Adrenal gland (tissue), 12 donors: ENCODE results near the gene ARHGAP26. TPM values are rescaled to one million over a fixed set of nuclear protein-coding genes. Genes with fewer than 3 reads are reported as not detected.

Experiments used
- DNase-seq, 7 donors: peaks; one replicate each; pipeline ENCODE4 v3.0.0-alpha.2; 2019 to 2020
- H3K27ac ChIP-seq, 5 donors: fragments of 200-600 bp; sonication (generic) in 4 of 5; 1 replicate in 3 of 5; 2 replicates in 2 of 5; pipeline versions ENCODE4 v1.5.1 to v1.8.0; 2016 to 2020; ENCODE audit warnings: mild to moderate bottlenecking in 1 of 5
- H3K27me3 ChIP-seq: fragments of 200-600 bp; 2 replicates; pipeline ENCODE4 v1.8.0; 2021
- H3K36me3 ChIP-seq, 2 donors: fragments of 200-600 bp; replicated peaks in 1 of 2; 1 replicate in 1 of 2; 2 replicates in 1 of 2; pipeline versions ENCODE4 v1.5.1 to v1.8.0; 2018 to 2022
- H3K4me1 ChIP-seq, 2 donors: fragments of 200-600 bp; replicated peaks in 1 of 2; 1 replicate in 1 of 2; 2 replicates in 1 of 2; pipeline versions ENCODE4 v1.5.1 to v1.8.0; 2018 to 2021
- H3K4me3 ChIP-seq, 4 donors: fragments of 200-600 bp; sonication (generic) in 3 of 4; one replicate each; pipeline ENCODE4 v1.5.1; 2016 to 2018
- H3K9me3 ChIP-seq, 3 donors: fragments of 200-600 bp; sonication (generic) in 1 of 3; replicated peaks in 1 of 3; 1 replicate in 2 of 3; 2 replicates in 1 of 3; pipeline versions ENCODE4 v1.5.1 to v1.8.0; 2016 to 2021
- CTCF ChIP-seq, 6 experiments: fragments of 450-650 bp in 4 of 6; fragments of 200-600 bp in 2 of 6; sonication (generic) in 1 of 6; IDR thresholded peaks; 1 replicate in 5 of 6; 2 replicates in 1 of 6; pipeline versions ENCODE4 v1.5.1 to v1.8.0; 2016 to 2021; ENCODE audit warnings: antibody characterized with exemption in 6 of 6, mild to moderate bottlenecking in 2 of 6, moderate library complexity in 1 of 6
- POLR2A ChIP-seq, 2 donors: fragments of 450-650 bp; IDR thresholded peaks; one replicate each; pipeline ENCODE4 v1.6.1; 2017; ENCODE audit warnings: antibody characterized with exemption in 2 of 2, mild to moderate bottlenecking in 2 of 2, moderate library complexity in 1 of 2
- whole genome bisulfite sequencing, 4 donors: extraction: QIAGEN DNeasy Blood & Tissue Kit in 2 of 4; methylation state at CpG; one replicate each; pipeline versions ENCODE4 v1.1.5 to v1.1.7; 2013 to 2017; 5-methylcytosine and 5-hydroxymethylcytosine counted together
- intact Hi-C, 2 donors: fragments of 100-400 bp; cut with DNase I; formaldehyde crosslinking; loops; one replicate each; pipeline versions ENCODE4 v1.14.1 to v1.15.0; 2022 to 2023
- polyA plus RNA-seq, 3 donors: library from polyadenylated mRNA; stranded (reverse); fragments of 200-250 nt in 2 of 3; fragments of 350-450 nt in 1 of 3; fragmentation: Illumina TruSeq in 1 of 3; extraction: RNeasy Lipid Tissue Mini Kit (QIAGEN cat#74804) in 1 of 3; gene quantifications; one replicate each; pipeline ENCODE4 v1.2.3, GENCODE V29; 2013 to 2014
- total RNA-seq, 9 donors: library from RNA; depleted of rRNA in 4 of 9; stranded (reverse); fragments of >200 nt in 4 of 9; fragments of 120-200 nt in 1 of 9; fragmentation: NEBNext Ultra II Directional in 1 of 9; extraction: Animal tissue kit (Norgen Biotek cat#: 25700) in 1 of 9; gene quantifications; one replicate each; pipeline versions ENCODE4 v1.1.0 to v1.2.4, GENCODE V29; 2013 to 2023
- donor health status: healthy with polysubstance abuse.
- donor health status: Bipolar disorder and iron deficiency.
- donor health status: DM: yes; HTN: yes; CAD: no.
- donor health status: DM: no; HTN: no; CAD: no.
- donor health status: DM: no; HTN: no; CAD: no.
- donor health status: DM: yes; HTN: yes; CAD: no.

The ARHGAP26 gene
- total and polyA plus RNA-seq, 12 donors: 3.0 to 21.7 (median 10.8) TPM

DNA sequence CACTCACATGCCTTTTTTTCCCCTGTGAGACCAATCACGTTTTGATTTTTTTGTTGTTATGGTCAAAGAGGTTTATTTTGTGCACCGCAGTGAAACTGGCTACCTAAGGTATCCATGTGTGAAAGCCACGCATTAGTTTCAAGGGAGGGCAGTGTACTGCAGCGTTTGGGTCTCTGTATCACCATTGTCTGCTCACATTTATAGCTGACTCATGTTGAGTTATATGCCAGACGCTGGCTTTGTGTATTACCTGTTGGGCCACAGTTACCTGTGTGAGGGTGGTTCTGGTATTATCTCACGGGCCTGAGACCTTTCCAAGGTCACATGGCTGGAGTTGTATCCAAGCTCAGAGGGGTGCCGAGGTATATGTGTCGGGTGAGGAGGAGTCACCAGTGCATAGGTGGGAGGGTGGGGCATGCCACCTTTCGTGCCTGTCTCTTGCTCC is 75.8 kb downstream of the ARHGAP26 start:
- DNase-seq: no peak
- TF ChIP-seq CTCF (IDR thresholded peaks at IDR 0.05) (no peak), POLR2A (IDR thresholded peaks at IDR 0.05) (no peak)
- Histone ChIP-seq H3K27me3 (no peaks in the 10 kb centered on the region), H3K9me3 (no peaks in the 10 kb centered on the region), H3K27ac (peak overlapping the region in 4 of 5 donors; percentile 32 to 77 (median 46)), H3K4me3 (no peak overlapping the region), H3K36me3 (no peaks in the 10 kb centered on the region), H3K4me1 (peaks cover 0 to 35% of the 10 kb centered on the region in 2 donors)
- intact Hi-C loops: no loop called here
- WGBS, 4 donors: 66 to 72% (median 68%) methylated on average over 5 to 9 of the region's 9 CpGs

GRCh38 chr5:142846406-142846805 is 76.2 kb downstream of the ARHGAP26 start:
- peaks cover 0 to 32% of the 10 kb centered on the region in 2 donors for H3K4me1 ChIP-seq
- TF ChIP-seq POLR2A (IDR thresholded peaks at IDR 0.05): no peak
- TF ChIP-seq CTCF (IDR thresholded peaks at IDR 0.05): no peak
- no peaks in the 10 kb centered on the region for H3K36me3 ChIP-seq
- H3K27ac ChIP-seq: peak overlapping the region in 4 of 5 donors; percentile 32 to 77 (median 46)
- H3K27me3 ChIP-seq: no peaks in the 10 kb centered on the region
- no peaks in the 10 kb centered on the region for H3K9me3 ChIP-seq
- H3K4me3 ChIP-seq: no peak overlapping the region
- peak in 1 of 7 donors; percentile 32 for DNase-seq
- intact Hi-C loops: no loop called here

- no peaks in the 10 kb centered on the region for H3K36me3 ChIP-seq
- no peak for DNase-seq
- H3K27me3 ChIP-seq: no peaks in the 10 kb centered on the region
- H3K4me3 ChIP-seq: no peak overlapping the region
- no peak overlapping the region for H3K27ac ChIP-seq
- WGBS, 4 donors: 87 to 95% (median 89%) methylated on average over 7 of the region's 7 CpGs
- TF ChIP-seq POLR2A (IDR thresholded peaks at IDR 0.05): no peak
- intact Hi-C loops: no loop called here
- H3K9me3 ChIP-seq: no peaks in the 10 kb centered on the region
- peaks cover 0 to 40% of the 10 kb centered on the region in 2 donors for H3K4me1 ChIP-seq
These were observed 78.0 kb downstream of the ARHGAP26 start for GRCh38 chr5:142847898-142848790.

DNA sequence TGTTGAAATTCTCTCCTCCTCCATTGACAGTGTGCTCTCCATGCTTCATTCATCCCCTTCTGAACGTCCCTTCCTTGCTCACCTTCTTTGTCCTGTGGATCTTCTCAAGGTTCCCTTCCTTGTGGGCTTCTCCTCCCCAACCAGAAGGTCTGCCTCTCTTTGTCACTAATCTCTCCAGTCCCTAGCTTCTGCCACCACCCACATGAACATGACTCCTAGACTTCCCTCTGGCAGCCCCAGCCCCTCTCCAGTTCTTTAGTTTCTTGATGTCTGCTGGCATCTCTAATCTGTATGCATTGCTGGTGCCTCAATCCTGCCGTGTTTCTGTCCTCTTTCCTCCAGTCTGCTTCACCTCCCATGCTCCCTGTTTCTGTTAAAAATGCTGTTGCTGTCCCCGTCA is 79.3 kb downstream of the ARHGAP26 start:
- Histone ChIP-seq H3K4me1 (peaks cover 0 to 51% of the 10 kb centered on the region in 2 donors), H3K9me3 (no peaks in the 10 kb centered on the region), H3K4me3 (no peak overlapping the region), H3K27me3 (no peaks in the 10 kb centered on the region), H3K36me3 (no peaks in the 10 kb centered on the region), H3K27ac (no peak overlapping the region)
- DNase-seq: no peak
- WGBS, 4 donors: 82 to 89% (median 86%) methylated on average over 3 of the region's 3 CpGs
- TF ChIP-seq CTCF (IDR thresholded peaks at IDR 0.05) (no peak), POLR2A (IDR thresholded peaks at IDR 0.05) (no peak)
- intact Hi-C loops: no loop called here
